HG03457 (cell line): ENCODE data around the gene KHDC1L.
"Not testable (repeated sequence)": the region's sequence is repeated elsewhere in the genome, so short reads cannot be mapped to it uniquely, and the experiment has no call there.

Experiments used
- ATAC-seq: cut with Tn5 transposase; IDR thresholded peaks from one replicate; pipeline ENCODE4 v1.9.1; 2021; ENCODE audit warnings: moderate number of reproducible peaks; ENCODE audit not compliant: unreplicated experiment

KHDC1L gene

GRCh38 chr6:73225396-73225795 lies at the start of gene KHDC1L:
KHDC1L (minus strand) TSS chr6:73225496; CDS start chr6:73225408, 88 bp downstream.
- ATAC-seq = no peak

- ATAC-seq = not testable (repeated sequence)
Observed at GRCh38 chr6:73269296-73269695, 44.0 kb upstream of the KHDC1L start.

GRCh38 chr6:73268896-73269295 lies 43.6 kb upstream of the KHDC1L start:
- not testable (repeated sequence) for ATAC-seq

- ATAC-seq = no peak
Observed at GRCh38 chr6:73264446-73264845, 39.1 kb upstream of the KHDC1L start.

- ATAC-seq = no peak
Observed at GRCh38 chr6:73263570-73263909, 38.2 kb upstream of the KHDC1L start.

- peak; percentile 91 for ATAC-seq
Observed at GRCh38 chr6:73262671-73263569, 37.6 kb upstream of the KHDC1L start, which contains the start of gene KHDC1. KHDC1 (minus strand) TSS chr6:73263196; CDS start chr6:73242517, 20,679 bp downstream.

- no peak for ATAC-seq
Observed at GRCh38 chr6:73258721-73259120, 33.4 kb upstream of the KHDC1L start.

- ATAC-seq = not testable (repeated sequence)
Observed at GRCh38 chr6:73254323-73254722, 29.0 kb upstream of the KHDC1L start.

- no peak for ATAC-seq
Observed at GRCh38 chr6:73252703-73253102, 27.4 kb upstream of the KHDC1L start.

GRCh38 chr6:73250016-73250415 lies 24.7 kb upstream of the KHDC1L start:
- no peak for ATAC-seq

- ATAC-seq = no peak
Observed at GRCh38 chr6:73248192-73248903, 23.1 kb upstream of the KHDC1L start.

- no peak for ATAC-seq
Observed at GRCh38 chr6:73242001-73242400, 16.7 kb upstream of the KHDC1L start.

- ATAC-seq = no peak
Observed at GRCh38 chr6:73240730-73241129, 15.4 kb upstream of the KHDC1L start.

- no peak for ATAC-seq
Observed at GRCh38 chr6:73236144-73236750, 11.0 kb upstream of the KHDC1L start.

- no peak for ATAC-seq
Observed at GRCh38 chr6:73234733-73235132, 9.4 kb upstream of the KHDC1L start.

- not testable (repeated sequence) for ATAC-seq
Observed at GRCh38 chr6:73233971-73234370, 8.7 kb upstream of the KHDC1L start.

- ATAC-seq = no peak
Observed at GRCh38 chr6:73233048-73233447, 7.8 kb upstream of the KHDC1L start.

GRCh38 chr6:73231986-73232391 lies 6.7 kb upstream of the KHDC1L start:
- no peak for ATAC-seq

GRCh38 chr6:73227606-73228255 lies 2.4 kb upstream of the KHDC1L start:
- no peak for ATAC-seq

- no peak for ATAC-seq
Observed at GRCh38 chr6:73216859-73217258, 8.4 kb downstream of the KHDC1L start.

- ATAC-seq = no peak
Observed at GRCh38 chr6:73209117-73209516, 16.2 kb downstream of the KHDC1L start.
